Activated T-cell treated with anti-CD3 and anti-CD28 coated beads for 24 hours (primary cell): Measurements from ENCODE around the gene DSG4.
"Not testable (repeated sequence)": the region's sequence is repeated elsewhere in the genome, so short reads cannot be mapped to it uniquely, and the experiment has no call there.

Source experiments
- DNase-seq: peaks from one replicate; pipeline ENCODE4 v3.0.0-alpha.2; 2020; ENCODE audit warnings: low read depth

The DSG4 gene, protein sequence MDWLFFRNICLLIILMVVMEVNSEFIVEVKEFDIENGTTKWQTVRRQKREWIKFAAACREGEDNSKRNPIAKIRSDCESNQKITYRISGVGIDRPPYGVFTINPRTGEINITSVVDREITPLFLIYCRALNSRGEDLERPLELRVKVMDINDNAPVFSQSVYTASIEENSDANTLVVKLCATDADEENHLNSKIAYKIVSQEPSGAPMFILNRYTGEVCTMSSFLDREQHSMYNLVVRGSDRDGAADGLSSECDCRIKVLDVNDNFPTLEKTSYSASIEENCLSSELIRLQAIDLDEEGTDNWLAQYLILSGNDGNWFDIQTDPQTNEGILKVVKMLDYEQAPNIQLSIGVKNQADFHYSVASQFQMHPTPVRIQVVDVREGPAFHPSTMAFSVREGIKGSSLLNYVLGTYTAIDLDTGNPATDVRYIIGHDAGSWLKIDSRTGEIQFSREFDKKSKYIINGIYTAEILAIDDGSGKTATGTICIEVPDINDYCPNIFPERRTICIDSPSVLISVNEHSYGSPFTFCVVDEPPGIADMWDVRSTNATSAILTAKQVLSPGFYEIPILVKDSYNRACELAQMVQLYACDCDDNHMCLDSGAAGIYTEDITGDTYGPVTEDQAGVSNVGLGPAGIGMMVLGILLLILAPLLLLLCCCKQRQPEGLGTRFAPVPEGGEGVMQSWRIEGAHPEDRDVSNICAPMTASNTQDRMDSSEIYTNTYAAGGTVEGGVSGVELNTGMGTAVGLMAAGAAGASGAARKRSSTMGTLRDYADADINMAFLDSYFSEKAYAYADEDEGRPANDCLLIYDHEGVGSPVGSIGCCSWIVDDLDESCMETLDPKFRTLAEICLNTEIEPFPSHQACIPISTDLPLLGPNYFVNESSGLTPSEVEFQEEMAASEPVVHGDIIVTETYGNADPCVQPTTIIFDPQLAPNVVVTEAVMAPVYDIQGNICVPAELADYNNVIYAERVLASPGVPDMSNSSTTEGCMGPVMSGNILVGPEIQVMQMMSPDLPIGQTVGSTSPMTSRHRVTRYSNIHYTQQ

DNA sequence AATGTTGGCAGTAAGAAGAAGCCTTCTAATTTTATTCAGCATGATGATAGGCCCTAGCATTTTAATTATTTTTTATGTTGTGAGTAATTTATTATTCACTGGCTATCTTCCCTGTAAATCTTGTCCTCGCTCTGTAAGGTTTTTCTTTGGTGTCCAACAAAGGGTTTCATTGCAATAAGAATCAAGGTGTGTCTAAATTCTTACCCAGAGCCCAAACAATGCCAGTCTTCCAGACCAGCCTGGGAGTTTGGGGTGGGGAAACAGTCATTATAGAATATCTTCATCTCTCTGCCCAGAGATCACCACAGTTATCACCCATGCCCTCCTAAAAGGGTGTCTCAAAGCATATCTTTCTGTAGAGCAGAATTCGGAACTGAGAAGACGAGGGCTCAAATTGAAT is at the start of gene DSG4:
Gene DSG4, plus strand, starts transcription at position 301 of the 400 bp plus-strand sequence. CDS start 135 bp downstream, outside the sequence.
- no peak for DNase-seq

DNA sequence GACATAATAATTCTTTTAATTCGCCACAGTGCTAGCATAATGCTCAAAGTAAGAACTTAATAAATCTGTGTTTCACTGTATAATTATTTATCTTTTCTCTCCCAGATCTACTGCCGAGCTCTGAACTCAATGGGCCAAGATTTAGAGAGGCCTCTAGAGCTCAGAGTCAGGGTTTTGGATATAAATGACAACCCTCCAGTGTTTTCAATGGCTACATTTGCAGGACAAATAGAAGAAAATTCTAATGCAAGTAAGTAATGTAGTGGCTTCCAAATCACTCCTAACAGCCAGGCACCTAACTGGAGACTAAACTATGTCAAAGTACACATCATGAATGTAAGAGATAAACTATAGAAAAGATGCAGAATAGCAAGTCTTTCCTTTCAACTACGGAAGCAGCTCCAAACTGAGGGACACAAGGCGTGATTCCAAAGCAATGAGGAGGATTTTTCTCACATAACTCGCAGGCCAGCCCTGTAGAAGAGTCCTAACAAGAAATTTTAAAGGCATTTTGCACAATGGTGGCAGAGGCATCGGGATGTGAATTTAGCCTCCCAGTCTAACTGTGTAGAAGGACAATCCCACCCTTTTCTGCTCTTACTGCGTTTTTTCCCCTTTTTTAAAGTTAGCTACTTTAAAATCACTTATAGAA is 46.7 kb upstream of the DSG4 start:
- DNase-seq = no peak

DNA sequence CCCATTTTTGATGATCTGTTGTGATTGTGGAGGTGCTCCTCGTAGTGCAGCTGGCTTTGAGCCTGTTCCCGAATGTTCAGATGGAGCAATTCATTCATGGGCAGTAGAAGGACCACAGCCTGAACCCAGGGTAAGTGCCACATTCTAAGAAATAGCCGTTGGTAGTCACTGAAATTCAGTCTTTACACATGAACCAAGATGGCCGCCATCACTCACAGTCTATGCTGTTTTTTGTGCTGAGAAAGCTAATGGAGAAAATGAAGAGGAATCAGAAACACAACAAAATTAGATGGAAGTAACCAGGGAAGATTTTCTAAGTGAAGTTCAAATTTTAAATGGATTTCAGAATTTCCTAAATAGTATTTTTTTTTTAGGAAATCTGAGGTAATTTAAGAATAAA is 33.1 kb upstream of the DSG4 start:
- DNase-seq = no peak

DNA sequence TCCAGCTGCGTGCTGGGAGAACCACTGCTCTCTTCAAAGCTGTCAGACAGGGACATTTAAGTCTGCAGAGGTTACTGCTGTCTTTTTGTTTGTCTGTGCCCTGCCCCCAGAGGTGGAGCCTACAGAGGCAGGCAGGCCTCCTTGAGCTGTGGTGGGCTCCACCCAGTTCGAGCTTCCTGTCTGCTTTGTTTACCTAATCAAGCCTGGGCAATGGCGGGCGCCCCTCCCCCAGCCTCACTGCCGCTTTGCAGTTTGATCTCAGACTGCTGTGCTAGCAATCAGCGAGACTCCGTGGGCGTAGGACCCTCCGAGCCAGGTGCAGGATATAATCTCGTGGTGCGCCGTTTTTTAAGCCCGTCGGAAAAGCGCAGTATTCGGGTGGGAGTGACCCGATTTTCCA is 23.2 kb upstream of the DSG4 start:
- DNase-seq = not testable (repeated sequence)

DNA sequence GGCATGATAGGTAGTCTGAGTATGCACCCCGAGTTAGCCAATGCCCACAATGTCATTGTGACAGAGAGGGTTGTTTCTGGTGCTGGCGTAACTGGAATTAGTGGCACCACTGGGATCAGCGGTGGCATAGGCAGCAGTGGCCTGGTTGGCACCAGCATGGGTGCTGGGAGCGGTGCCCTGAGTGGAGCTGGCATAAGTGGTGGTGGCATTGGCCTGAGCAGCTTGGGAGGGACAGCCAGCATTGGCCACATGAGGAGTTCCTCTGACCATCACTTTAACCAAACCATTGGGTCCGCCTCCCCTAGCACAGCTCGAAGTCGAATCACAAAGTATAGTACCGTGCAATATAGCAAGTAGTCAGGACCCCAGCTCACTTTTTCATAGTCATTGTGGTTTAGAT is 21.6 kb upstream of the DSG4 start:
- DNase-seq = no peak

DNA sequence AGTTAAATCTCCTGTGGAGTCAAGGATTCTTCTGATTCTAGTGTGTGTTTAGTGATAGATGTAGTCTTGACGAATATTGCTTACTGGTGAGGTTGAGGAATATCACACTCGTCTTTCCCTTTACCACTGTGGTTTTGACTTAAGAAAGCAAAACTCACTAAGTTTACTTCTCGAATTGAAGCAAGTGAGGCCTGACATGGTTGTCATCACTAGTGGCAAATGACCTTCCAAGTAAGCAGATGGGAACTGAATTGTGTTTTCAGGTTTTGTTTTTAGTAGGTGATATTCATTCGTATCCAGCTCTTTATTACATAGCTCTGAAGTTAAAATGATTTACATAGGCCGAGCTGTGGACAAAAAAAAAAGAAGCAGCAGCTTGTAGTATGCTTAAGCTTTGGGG is 20.6 kb upstream of the DSG4 start:
- DNase-seq = no peak

DNA sequence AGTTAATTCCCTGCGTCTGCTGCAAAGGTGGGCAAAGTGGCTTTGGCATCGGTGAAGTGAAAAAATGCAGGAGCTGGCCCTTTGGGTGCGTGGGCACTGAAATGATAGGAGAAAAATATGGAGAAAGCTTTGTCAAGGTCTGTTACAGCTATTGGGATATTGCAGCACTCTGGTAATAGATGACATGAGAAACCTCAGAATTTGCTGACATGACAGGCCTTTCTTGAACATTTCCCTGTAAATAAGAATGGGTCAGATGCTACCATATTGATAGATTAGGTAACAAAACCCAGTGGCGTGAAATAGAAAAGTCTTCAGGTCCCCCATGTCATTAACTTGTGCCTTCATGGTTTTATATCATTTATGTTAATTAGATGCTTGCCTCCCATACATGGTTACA is 12.4 kb upstream of the DSG4 start:
- no peak for DNase-seq

DNA sequence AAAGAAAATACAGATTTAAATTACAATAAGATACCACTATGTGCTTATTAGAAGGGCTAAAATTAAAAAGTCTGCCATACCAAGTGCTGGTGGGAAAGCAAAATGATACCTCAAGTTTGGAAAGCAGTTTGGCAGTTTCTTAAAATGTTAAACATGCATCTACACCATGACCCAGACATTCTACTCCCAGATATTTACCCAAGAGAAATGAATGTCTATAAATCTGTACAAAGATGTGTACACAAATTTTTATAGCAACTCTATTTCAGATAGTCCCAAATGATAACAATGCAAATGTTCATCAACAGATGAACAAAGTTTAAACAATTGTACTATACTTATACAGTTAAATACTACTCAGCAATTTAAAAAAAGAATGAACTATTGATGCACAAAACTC is 7.1 kb upstream of the DSG4 start:
- no peak for DNase-seq

DNA sequence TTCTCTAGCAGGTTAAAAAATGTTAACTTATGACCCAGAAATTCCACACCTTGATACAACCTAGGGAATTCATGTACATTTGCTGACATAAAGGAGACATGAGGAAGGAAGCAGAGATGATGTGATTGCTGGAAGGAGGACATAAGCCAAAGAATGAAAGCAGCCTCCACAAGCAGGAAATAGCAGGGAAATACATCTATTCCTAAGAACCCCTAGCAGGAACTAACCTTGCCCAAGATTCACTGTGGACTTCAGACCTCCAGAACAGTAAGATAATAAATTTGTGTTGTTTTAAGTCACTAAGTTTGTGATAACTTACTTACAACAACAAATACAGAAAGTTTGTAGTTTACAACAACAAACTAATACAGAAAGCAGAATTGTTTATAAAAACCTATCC is 4.6 kb upstream of the DSG4 start:
- DNase-seq = no peak

DNA sequence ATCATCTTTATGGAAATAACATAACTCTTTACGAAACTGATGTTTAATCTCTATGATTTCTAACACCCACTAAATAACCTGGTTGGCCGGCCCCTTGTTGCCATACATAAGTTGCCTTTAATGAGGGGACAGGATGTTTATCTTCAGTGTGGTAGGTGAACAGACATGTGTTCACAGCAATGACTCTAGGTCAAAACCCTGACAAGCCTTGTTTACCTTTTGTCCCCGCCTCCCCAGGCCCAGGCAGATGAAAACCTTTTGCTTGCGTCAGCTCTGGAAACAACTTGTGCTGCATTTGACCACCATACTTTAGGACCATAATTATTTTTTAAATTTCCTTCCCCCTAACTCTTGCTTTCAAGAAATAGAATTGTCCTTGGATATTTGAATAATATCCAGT is 2.9 kb upstream of the DSG4 start:
- no peak for DNase-seq

DNA sequence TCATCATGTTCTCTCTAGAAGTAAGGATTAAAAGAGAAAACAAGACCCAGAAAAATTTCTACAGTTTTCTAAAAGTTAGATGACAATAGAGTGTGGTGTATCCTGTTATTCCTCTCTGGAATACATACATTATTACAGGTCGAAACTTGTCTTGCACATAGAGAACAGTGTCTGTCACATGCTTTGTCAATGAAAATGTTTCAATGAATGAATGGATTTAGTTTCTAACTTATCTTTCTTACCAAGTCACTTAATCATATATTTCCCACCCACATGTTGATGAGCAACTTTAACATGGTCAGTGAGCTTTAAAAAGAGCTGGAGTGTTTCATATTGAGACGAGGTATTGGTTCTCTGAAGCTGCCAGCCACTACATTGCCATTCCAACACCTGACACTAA is 4.3 kb downstream of the DSG4 start:
- DNase-seq = no peak

DNA sequence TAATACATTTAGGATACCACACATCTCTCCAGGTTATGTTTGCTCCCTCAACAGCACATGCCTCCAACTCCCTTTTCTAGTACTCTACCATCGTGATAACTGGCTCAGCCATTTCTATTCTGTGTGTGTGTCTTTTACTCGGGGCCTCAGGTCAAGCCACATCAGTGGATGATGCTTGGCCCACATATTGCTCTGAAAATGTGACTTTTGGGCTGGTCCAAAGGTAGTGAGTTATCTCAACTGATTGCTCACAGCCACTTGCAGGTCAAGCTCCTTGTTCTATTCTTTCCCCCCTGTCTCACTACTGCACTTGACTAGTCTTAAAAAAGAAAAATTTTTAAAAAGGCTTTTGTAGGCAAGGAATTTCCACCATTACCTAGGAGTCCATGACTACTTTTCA is 5.5 kb downstream of the DSG4 start:
- no peak for DNase-seq

DNA sequence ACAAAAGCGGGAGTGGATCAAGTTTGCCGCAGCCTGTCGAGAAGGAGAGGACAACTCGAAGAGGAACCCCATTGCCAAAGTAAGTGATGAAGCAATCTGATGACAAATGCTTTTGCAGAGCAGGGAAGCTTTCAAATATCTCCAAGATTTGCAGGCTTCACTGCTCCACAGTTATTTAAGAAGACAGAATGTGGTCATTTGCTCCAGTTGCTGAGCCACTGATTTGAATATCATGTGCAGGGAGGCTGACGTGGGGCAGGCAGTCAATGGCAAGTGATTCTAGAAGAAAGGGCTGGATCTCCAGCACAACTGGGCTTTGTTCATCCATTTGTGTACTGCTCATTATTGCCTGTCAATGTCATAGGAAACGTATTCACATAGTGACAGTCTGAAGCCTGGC is 10.2 kb downstream of the DSG4 start:
- no peak for DNase-seq

DNA sequence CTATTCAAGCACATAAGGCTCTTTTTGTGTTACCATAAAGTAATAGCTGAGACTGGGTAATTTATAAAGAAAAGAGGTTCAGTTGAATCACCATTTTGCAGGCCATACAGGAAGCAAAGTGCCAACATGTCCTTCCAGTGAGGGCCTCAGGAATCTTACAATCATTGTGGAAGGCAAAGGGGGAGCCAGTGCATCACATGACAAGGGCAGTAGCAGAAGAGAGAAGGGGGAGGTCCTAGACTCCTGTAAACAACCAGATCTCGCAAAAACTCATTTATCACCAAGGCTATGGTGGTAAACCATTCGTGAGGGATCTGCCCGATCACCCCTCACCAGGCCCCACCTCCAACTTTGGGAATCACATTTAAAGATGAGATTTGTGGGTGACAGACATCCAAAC is 16.7 kb downstream of the DSG4 start:
- DNase-seq = no peak

DNA sequence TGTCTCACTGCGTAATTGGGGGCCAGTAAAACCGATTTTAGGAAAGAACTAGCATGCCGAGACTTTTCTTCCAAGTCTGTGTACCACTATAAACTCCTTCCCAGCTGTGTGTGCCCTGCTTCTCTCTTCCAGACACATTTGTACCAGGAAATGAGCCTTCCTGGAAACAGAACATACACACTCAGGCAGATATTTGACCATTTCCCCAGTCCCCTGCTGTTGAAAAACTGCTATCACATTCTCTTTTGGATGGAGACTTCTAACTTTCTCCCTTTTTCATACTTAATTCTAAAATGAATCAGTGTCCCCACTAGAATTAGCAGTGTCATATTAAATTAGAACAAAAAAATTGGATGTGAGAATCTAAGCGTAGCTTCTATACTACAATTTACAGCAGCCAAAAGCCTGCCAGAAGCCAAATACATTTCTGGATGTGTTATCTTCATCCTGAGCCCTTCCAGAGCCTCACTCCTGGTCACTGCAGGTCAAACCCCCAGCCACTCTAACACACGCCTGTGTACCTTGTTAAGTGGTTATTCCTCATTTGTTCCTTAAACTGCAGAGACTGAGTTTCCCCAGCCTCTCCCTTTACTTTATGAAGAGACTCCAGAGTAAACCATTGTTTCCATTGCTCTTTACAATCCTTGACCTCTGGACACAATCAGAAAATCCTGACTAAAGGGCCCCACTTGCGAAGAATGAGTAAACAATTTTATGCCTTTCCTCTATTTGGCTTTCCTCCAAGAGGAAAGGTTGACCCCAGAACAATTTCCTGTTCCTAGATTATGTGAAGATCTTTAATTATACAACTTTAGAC is 20.4 kb downstream of the DSG4 start:
- no peak for DNase-seq

DNA sequence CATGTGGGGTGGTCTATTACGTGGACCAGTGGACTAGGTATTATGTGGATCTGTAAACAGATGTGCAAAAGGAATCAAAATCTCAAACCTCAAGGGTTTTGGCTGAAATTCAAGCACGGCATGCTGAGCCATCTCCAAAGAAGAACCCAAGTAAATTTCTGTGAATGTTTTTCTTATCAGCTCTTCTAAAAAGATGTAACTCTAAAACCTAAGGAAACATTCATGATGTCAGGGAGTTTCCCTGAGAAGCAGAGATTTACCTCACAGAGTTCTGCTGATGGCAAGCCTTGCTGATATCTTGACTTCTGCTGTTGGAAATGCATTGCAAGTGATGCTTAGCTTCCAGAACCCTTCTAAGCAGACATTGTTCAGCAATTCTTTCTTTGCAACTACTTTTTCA is 21.6 kb downstream of the DSG4 start:
- DNase-seq = no peak

DNA sequence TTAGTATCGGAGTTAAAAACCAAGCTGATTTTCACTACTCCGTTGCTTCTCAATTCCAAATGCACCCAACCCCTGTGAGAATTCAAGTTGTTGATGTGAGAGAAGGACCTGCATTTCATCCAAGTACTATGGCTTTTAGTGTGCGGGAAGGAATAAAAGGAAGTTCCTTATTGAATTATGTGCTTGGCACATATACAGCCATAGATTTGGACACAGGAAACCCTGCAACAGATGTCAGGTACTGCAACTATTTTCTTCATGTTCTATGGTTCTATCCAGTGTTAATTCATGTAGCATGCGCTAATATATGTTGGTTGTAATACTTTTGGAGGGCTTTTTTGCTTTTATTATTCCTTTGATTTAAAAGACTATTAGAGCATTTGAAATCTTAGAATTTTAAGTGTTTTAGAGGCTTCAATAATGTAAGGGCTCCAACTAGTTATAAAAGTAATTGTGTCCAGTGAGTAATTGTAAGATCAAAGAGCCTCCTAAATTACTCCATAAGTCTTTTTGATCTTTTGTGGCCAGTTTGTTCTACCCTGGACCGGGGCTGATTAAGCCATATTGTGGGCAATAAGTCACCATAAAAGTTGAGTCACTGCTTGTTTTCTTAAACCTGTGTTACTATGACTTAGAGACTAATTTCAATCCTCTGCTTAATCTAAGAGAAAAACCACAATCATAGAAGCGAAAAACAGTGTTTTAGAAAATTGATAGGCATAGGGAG is 22.9 kb downstream of the DSG4 start:
- DNase-seq = no peak

DNA sequence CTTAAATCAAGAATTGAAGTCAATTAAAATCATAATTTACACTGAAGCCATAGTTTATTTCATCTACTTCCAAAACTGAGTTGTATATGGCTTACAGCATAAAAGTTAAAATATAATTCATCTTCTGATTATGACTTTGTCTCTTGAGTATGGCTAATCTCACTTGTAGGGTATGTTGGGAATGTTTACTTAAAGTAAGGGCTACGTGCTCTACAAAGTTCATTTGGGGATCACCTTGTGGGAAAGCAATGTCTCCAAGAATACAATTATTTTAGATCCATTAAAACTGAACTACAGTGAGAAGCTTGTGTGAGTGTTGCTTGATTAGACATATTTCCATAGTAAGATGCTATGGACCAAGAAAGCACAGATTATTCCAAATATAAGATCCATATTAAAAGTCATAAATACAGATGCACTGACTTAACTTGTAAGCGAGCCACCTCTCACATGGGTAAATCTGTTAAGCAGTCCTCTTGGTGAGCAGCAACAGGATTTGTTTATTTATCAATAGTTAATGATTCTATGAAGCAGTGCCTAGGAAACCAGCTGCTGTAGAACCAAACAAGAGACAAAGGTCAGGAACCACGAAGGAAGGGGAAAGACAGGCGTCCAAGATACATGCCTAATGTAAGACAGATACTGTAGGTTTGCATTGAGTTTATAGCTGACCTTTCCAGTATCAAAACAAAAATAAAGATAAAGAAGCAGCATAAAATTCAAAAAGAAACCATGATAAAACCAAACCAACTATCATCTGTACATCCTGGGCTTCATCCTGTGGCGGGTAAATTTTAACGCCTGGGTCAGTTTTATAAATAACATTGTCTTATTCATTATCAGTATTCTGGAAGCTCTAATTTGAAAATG is 24.8 kb downstream of the DSG4 start:
- no peak for DNase-seq

DNA sequence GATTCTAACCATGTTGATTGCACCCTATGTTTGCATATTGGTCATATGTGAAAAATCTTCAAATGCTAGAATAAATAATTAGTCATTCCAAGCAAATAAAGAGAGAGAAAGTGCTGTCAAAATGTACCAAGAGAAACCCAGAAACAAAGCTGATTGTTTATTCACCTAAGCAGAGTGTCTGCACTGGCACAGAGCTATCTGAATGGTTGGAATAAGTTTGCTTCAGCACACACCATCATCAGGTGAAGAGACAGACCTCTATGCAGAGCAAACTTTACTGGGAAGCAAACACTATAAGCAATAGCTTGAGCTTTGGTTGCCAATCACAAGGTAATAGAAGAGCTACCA is 25.4 kb downstream of the DSG4 start:
- no peak for DNase-seq

DNA sequence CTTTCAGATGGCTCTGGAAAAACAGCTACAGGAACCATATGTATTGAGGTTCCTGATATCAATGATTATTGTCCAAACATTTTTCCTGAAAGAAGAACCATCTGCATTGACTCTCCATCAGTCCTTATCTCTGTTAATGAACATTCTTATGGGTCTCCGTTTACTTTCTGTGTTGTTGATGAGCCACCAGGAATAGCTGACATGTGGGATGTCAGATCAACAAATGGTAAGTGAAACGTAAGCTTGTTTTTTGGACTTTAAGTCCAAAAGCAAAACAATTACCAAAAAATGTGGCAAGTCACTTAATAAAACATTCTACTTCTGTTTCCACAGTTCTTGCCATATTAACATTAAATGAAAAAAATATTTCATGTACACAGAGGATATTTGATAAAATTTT is 26.8 kb downstream of the DSG4 start:
- no peak for DNase-seq
